WTC11 (cell line): Measurements from ENCODE around the gene DLGAP4. TPM values are rescaled to one million over a fixed set of nuclear protein-coding genes. Genes with fewer than 3 reads are reported as not detected.

Experiments
- ATAC-seq: fragments of 200-7000 bp; cut with Tn5 transposase; 2 replicates; pipeline ENCODE4 v1.10.0; 2021; ENCODE audit warnings: mild to moderate bottlenecking, moderate library complexity
- CTCF ChIA-PET: fragments of 300-600 bp; sonication (Branson Sonifier 250); formaldehyde crosslinking; loops from one replicate; lab custom pipeline; 2021; ENCODE audit warnings: antibody characterized with exemption; lab: Charles Lee
- POLR2A ChIA-PET: fragments of 350-600 bp; sonication (Branson Sonifier 250); formaldehyde crosslinking; loops from one replicate; lab custom pipeline; 2021; ENCODE audit warnings: antibody characterized with exemption; lab: Charles Lee
- DNase-seq: peaks from one replicate; pipeline ENCODE4 v3.0.0; 2021; ENCODE audit warnings: low spot score
- H3K27ac Mint-ChIP-seq: 2 replicates; pipeline ENCODE4 v1.8.0; 2021; ENCODE audit warnings: mixed read lengths
- H3K27me3 Mint-ChIP-seq: 2 replicates; pipeline ENCODE4 v1.8.0; 2021; ENCODE audit warnings: low read depth, mild to moderate bottlenecking, moderate library complexity, mixed read lengths
- H3K36me3 Mint-ChIP-seq: 2 replicates; pipeline ENCODE4 v1.8.0; 2021; ENCODE audit warnings: mixed read lengths
- H3K4me1 Mint-ChIP-seq: 2 replicates; pipeline ENCODE4 v1.8.0; 2022; ENCODE audit warnings: mixed read lengths
- H3K4me3 Mint-ChIP-seq: 2 replicates; pipeline ENCODE4 v1.8.0; 2021; ENCODE audit warnings: mild to moderate bottlenecking, moderate library complexity, mixed read lengths
- H3K9me3 Mint-ChIP-seq: 2 replicates; pipeline ENCODE4 v1.8.0; 2021; ENCODE audit warnings: mixed read lengths
- AR ChIP-seq: fragments of 250-450 bp; sonication (Bioruptor Pico); IDR thresholded peaks from 2 replicates; pipeline ENCODE4 v1.9.0; 2021; ENCODE audit warnings: mild to moderate bottlenecking
- ATF3 ChIP-seq: sonication (generic); formaldehyde crosslinking; conservative IDR thresholded peaks from 2 replicates; pipeline ENCODE4 v1.8.1; 2022; ENCODE audit warnings: mild to moderate bottlenecking, missing genetic modification reagents
- CREM ChIP-seq: sonication (generic); formaldehyde crosslinking; IDR thresholded peaks from 2 replicates; pipeline ENCODE4 v1.8.1; 2022; ENCODE audit warnings: mild to moderate bottlenecking, missing genetic modification reagents, moderate library complexity
- EMX1 ChIP-seq: fragments of 250-450 bp; sonication (Bioruptor Pico); IDR thresholded peaks from 2 replicates; pipeline ENCODE4 v1.8.0; 2021; ENCODE audit warnings: mild to moderate bottlenecking
- ESRRA ChIP-seq: sonication (generic); formaldehyde crosslinking; IDR thresholded peaks from 2 replicates; pipeline ENCODE4 v1.8.1; 2022; ENCODE audit warnings: mild to moderate bottlenecking, missing genetic modification reagents, borderline replicate concordance
- HMGA2 ChIP-seq: fragments of 250-450 bp; sonication (Bioruptor Pico); IDR thresholded peaks from 2 replicates; pipeline ENCODE4 v1.4.0; 2021; ENCODE audit warnings: mild to moderate bottlenecking, moderate library complexity
- IRF2 ChIP-seq: sonication (generic); formaldehyde crosslinking; IDR thresholded peaks from 2 replicates; pipeline ENCODE4 v1.8.0; 2022; ENCODE audit warnings: low read depth, missing genetic modification reagents, borderline replicate concordance
- NFATC4 ChIP-seq: fragments of 250-450 bp; sonication (Bioruptor Pico); IDR thresholded peaks from 2 replicates; pipeline ENCODE4 v1.9.0; 2021; ENCODE audit warnings: mild to moderate bottlenecking
- NR1H2 ChIP-seq: sonication (generic); formaldehyde crosslinking; IDR thresholded peaks from 2 replicates; pipeline ENCODE4 v1.9.0; 2021; ENCODE audit warnings: mild to moderate bottlenecking, moderate library complexity, missing genetic modification reagents
- SMAD4 ChIP-seq: sonication (generic); formaldehyde crosslinking; IDR thresholded peaks from 2 replicates; pipeline ENCODE4 v1.8.0; 2022; ENCODE audit warnings: mild to moderate bottlenecking, missing genetic modification reagents
- SP1 ChIP-seq: sonication (generic); formaldehyde crosslinking; conservative IDR thresholded peaks from 2 replicates; pipeline ENCODE4 v1.8.1; 2022; ENCODE audit warnings: missing genetic modification reagents
- TEAD4 ChIP-seq: sonication (generic); formaldehyde crosslinking; IDR thresholded peaks from 2 replicates; pipeline ENCODE4 v1.8.0; 2022; ENCODE audit warnings: mild to moderate bottlenecking, missing genetic modification reagents
- TP53 ChIP-seq: sonication (generic); formaldehyde crosslinking; IDR thresholded peaks from 2 replicates; pipeline ENCODE4 v1.8.1; 2023; ENCODE audit warnings: mild to moderate bottlenecking, missing genetic modification reagents
- USF1 ChIP-seq: sonication (generic); formaldehyde crosslinking; IDR thresholded peaks from 2 replicates; pipeline ENCODE4 v1.8.0; 2022; ENCODE audit warnings: mild to moderate bottlenecking, missing genetic modification reagents
- ZBTB43 ChIP-seq: sonication (generic); formaldehyde crosslinking; IDR thresholded peaks from 2 replicates; pipeline ENCODE4 v1.8.1; 2023; ENCODE audit warnings: mild to moderate bottlenecking, missing genetic modification reagents
- ZNF121 ChIP-seq: sonication (generic); formaldehyde crosslinking; IDR thresholded peaks from 2 replicates; pipeline ENCODE4 v1.8.0; 2023; ENCODE audit warnings: missing genetic modification reagents
- ZNF138 ChIP-seq: sonication (generic); formaldehyde crosslinking; conservative IDR thresholded peaks from 2 replicates; pipeline ENCODE4 v1.8.1; 2022; ENCODE audit warnings: mild to moderate bottlenecking, moderate library complexity, missing genetic modification reagents
- ZNF416 ChIP-seq: fragments of 250-450 bp; sonication (Bioruptor Pico); IDR thresholded peaks from 2 replicates; pipeline ENCODE4 v1.9.0; 2021; ENCODE audit warnings: mild to moderate bottlenecking, inconsistent platforms
- ZNF425 ChIP-seq: fragments of 250-450 bp; sonication (Bioruptor Pico); conservative IDR thresholded peaks from 2 replicates; pipeline ENCODE4 v1.9.0; 2021; ENCODE audit warnings: mild to moderate bottlenecking
- ZSCAN18 ChIP-seq: fragments of 250-450 bp; sonication (Bioruptor Pico); IDR thresholded peaks from 2 replicates; pipeline ENCODE4 v2.1.2; 2022; ENCODE audit warnings: mild to moderate bottlenecking, moderate library complexity
- total RNA-seq: library from RNA; stranded (reverse); gene quantifications from 3 replicates; pipeline ENCODE4 v1.2.3, GENCODE V29; 2021

The DLGAP4 gene
- total RNA-seq, 1 experiment from 2014 or later, result 52.6 TPM

- DNase-seq (no peak), ATAC-seq (no peak)
- peaks cover 6% of the 10 kb centered on the region; the same call in 1 of the 2 replicates for H3K4me1 Mint-ChIP-seq
- no peak overlapping the region for H3K27ac Mint-ChIP-seq
- no peaks in the 10 kb centered on the region for H3K36me3 Mint-ChIP-seq
- POLR2A ChIA-PET, result interaction anchor here (0.7 kb wide), 1 partner anchor 21 kb away, joined by 3 read pairs; no protein-coding TSS in a partner anchor
- no peaks in the 10 kb centered on the region; the same call in 1 of the 2 replicates for H3K27me3 Mint-ChIP-seq
- TF ChIP-seq CREM (no peak), ZNF416 (CRISPR knock-in tag) (no peak), ATF3 (CRISPR knock-in tag) (no peak), EMX1 (CRISPR knock-in tag) (no peak), ZSCAN18 (CRISPR knock-in tag) (no peak), ZNF138 (CRISPR knock-in tag) (no peak), TEAD4 (no peak), SP1 (CRISPR knock-in tag) (no peak), ZNF121 (CRISPR knock-in tag) (no peak), TP53 (CRISPR knock-in tag) (no peak), NFATC4 (CRISPR knock-in tag) (no peak), ZNF425 (no peak), IRF2 (no peak), ESRRA (no peak), HMGA2 (CRISPR knock-in tag) (no peak), SMAD4 (CRISPR knock-in tag) (no peak), USF1 (CRISPR knock-in tag) (no peak), NR1H2 (CRISPR knock-in tag) (no peak), ZBTB43 (no peak)
- no peak overlapping the region for H3K4me3 Mint-ChIP-seq
- H3K9me3 Mint-ChIP-seq, result no peaks in the 10 kb centered on the region
- CTCF ChIA-PET, result interaction anchor here (1.1 kb wide), 1 partner anchor 77 kb away, joined by 5 read pairs; no protein-coding TSS in a partner anchor
These were observed 26.8 kb upstream of the DLGAP4 start for GRCh38 chr20:36279362-36279761.

- POLR2A ChIA-PET, result interaction anchor here (0.7 kb wide), 1 partner anchor 21 kb away, joined by 3 read pairs; no protein-coding TSS in a partner anchor
- DNase-seq, result no peak
- H3K4me1 Mint-ChIP-seq, result peaks cover 2% of the 10 kb centered on the region; the same call in 1 of the 2 replicates
- no peak overlapping the region for H3K4me3 Mint-ChIP-seq
- H3K9me3 Mint-ChIP-seq, result no peaks in the 10 kb centered on the region
- no peak for TF ChIP-seq TEAD4
- no peak for TF ChIP-seq AR (CRISPR knock-in tag)
- TF ChIP-seq, all 79 proteins: peak for 0
- CTCF ChIA-PET, result interaction anchor here (1.1 kb wide), 1 partner anchor 77 kb away, joined by 5 read pairs; no protein-coding TSS in a partner anchor
- no peak for ATAC-seq
- H3K27ac Mint-ChIP-seq, result no peak overlapping the region
- no peaks in the 10 kb centered on the region; the same call in 1 of the 2 replicates for H3K27me3 Mint-ChIP-seq
- H3K36me3 Mint-ChIP-seq, result no peaks in the 10 kb centered on the region
These were observed 26.4 kb upstream of the DLGAP4 start for GRCh38 chr20:36279776-36280175.
